ENCODE results near the gene TFPT.
A peak's percentile ranks its signal among the peaks of the same experiment; 100 is the strongest.

Gene TFPT

DNA sequence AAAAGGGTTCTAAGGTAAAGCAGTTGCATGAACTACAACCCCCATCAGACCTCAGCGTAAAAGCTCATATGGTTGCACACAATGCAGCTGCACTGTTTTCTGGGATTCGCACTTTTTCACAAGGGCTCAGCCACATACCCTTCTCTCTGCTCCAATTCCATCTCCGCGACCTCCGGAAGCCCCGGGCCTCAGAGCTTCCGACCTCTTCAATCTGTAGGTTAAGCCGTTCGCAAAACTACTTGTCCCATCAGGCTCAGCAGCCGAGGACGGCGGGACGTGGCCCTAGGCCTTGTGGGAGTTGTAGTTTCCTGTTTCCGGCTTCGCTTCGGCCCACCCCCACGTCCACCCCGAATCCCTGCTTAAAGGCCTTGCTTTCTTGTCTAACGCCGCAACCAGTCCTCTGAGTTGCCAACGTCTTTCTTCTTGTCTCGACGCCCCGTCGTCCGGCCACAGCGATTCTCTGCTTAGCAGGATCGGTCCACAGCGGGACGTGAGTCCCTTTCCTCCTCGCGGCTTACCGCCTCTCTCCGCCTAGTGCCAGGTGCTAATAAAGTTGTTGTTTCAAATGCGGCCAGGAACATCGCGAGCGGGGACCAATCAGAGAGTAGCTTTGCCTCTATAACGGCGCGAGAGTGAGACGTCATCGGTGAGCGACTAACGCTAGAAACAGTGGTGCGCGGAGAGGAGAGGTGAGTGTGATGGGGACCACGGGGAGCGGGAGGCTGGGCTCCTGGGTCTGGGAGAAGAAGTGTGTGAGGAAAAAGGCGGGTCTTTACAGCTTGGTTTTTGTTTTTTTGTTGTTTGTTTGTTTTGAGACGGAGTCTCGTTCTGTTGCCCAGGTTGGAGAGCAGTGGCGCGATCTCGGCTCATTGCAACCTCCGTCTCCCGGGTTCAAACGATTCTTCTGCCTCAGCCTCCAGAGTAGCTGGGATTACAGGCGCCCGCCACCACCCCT is at the start of gene TFPT, which contains the start of gene PRPF31:
Gene TFPT (minus strand): TSS at position 549 of the 955 bp plus-strand sequence. CDS start 388 bp downstream, at position 161.
Gene PRPF31 (plus strand): TSS at position 646 of the 955 bp plus-strand sequence. CDS start 2,525 bp downstream, outside the sequence.
- peak; percentile 99 for FAIRE-seq
- peak; percentile 93 for DNase-seq (ENCODE audit: extremely low spot score, insufficient read length, low read depth)

GRCh38 chr19:54165222-54165621 is 49.8 kb upstream of the TFPT start:
- DNase-seq (ENCODE audit: extremely low spot score, insufficient read length, low read depth): no peak
- FAIRE-seq: no peak

GRCh38 chr19:54164369-54165068 is 49.1 kb upstream of the TFPT start:
- FAIRE-seq: no peak
- no peak for DNase-seq (ENCODE audit: extremely low spot score, insufficient read length, low read depth)

DNA sequence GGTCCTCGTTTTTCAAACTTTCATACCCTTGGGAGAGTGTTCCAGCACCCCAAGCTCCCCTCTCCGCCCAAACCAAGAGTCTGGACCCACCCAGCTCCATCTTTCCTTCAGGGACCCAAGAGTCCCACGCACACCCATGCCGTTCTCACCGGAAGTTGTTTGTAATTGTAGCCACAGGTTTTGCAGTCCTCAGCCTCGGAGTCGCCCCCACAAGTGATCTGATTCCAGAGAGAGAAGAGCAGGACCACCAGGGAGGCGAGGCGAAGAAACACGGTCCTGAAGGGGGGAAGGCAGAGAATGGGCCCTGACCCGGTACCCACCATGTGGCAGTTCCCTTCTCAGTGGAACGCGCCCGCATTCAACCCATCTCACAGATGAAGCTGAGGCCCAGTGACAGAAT is 47.4 kb upstream of the TFPT start:
- DNase-seq (ENCODE audit: extremely low spot score, insufficient read length, low read depth) (no peak), FAIRE-seq (no peak)

- FAIRE-seq (no peak), DNase-seq (ENCODE audit: extremely low spot score, insufficient read length, low read depth) (no peak)
These were observed 46.9 kb upstream of the TFPT start for GRCh38 chr19:54162241-54162805.

DNA sequence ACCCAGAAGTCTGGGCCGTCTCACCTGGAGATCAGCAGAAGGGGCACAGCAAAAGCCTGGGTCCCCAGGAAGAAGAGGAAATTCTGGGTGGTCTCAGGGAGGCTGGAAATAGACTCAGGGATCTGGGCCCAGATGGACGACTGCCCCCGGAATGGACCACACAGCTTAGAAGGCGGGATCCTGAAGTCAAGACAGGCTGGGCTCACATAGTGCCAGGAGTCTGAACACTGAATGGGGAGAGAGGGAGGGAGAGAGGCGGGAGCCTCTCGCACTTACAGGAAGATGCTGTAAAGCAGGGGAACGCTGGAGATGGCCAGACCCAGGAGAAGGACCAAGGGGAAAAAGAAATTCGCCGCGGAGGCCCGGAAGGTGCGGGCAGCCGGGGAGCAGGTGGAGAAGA is 45.4 kb upstream of the TFPT start:
- no peak for DNase-seq (ENCODE audit: extremely low spot score, insufficient read length, low read depth)
- FAIRE-seq: no peak

DNA sequence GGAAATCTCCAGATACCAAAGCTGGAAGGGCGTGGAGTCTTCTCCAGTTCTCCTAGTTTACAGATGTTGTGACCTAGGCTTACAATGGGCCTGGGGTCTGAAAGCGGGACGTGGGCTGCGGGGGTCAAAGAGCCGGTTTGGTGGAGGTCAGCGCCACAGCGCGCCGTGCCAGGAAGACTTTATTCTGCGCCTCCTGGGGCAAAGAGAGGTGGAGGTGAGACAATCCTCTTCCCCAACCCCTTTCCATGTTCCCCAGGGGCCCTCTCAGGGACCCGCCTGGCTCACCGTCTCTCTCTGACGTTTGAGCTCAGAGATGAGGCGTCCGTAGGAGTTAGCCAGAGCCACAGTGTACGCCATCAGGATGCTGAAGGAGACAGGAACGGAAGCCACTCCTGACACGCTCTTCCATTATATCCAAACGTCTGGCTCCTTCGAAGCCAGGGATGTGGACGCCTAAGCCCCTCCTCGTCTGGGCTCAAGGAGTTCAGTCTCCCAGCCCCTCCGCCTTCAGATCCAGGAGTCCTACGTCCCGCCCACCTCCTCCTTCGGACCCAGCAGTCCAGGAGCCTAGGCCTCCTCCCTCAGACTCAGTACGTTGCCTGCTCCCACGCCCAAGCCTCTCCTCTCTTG is 44.8 kb upstream of the TFPT start:
- DNase-seq (ENCODE audit: extremely low spot score, insufficient read length, low read depth): no peak
- no peak for FAIRE-seq

DNA sequence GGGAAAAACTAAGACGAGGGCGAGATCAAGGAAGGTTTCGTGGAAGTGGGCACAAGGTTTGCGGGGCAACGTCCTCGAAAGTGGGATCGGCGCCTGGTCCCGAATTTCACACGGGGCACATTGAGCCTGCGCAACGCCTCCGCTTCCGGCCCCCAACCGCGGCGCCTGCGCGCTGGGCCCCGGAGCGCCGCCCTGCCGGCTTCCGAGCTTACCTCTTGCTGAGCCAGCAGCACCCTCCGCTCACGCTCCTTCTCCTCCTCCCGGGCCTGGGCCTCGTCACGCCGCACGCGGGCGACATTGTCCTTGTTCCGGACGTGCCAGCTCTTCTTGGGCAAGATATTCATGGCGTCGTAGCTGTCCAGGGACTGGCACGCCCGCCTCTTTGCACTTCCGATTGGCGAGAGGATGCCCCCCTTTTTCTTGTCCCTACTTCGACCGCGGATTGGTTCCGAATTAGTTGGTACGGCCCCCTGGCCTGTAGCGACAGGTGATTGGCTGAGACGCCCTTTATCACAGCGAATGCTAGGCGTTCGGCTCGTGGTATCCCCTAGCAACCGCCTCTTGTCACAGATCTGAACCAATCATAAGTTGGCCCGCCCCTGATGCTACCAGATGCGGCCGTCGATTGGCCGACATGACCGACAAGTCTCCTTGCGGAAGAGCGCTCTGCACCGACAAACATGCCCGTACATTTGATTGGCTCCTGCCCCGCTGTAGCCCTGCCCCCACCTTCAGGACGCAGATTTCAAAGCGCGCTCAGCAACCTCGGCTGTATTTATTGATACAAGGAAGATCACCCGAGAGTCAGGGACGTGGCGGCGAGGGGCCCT is 44.1 kb upstream of the TFPT start, which contains the start of gene LENG1:
Gene LENG1 (minus strand): TSS at position 370 of the 830 bp plus-strand sequence. CDS start 26 bp downstream, at position 344.
- FAIRE-seq (peak; percentile 100), DNase-seq (ENCODE audit: extremely low spot score, insufficient read length, low read depth) (peak; percentile 88)

GRCh38 chr19:54158812-54159351 is 43.4 kb upstream of the TFPT start:
- DNase-seq (ENCODE audit: extremely low spot score, insufficient read length, low read depth): no peak
- peak; percentile 61 for FAIRE-seq

GRCh38 chr19:54156953-54157352 is 41.5 kb upstream of the TFPT start:
- FAIRE-seq: no peak
- DNase-seq (ENCODE audit: extremely low spot score, insufficient read length, low read depth): no peak

DNA sequence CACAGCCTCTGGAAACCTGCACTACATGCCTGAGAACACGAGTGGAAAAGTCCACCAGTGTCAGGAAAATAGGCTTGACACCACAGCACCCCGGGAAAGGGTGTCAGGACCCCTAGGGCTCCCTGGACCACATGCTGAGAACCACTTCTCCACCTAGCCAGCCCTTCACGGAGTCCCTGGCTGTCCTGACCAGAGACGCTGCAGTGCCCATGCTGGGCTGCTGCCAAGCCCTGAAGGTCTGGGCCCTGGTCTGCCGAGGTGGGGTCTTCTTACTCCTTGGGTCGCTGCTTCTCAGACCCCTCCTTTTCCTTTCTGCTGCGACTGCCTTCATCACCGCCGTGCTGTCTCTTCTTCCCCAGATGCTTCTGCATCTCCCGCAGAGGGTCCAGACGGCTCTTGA is 41.0 kb upstream of the TFPT start:
- FAIRE-seq (no peak), DNase-seq (ENCODE audit: extremely low spot score, insufficient read length, low read depth) (no peak)

- FAIRE-seq: no peak
- DNase-seq (ENCODE audit: extremely low spot score, insufficient read length, low read depth): no peak
These were observed 40.2 kb upstream of the TFPT start for GRCh38 chr19:54155694-54156093.

GRCh38 chr19:54154603-54155345 is 39.3 kb upstream of the TFPT start:
- FAIRE-seq: no peak

GRCh38 chr19:54153731-54154326 is 38.4 kb upstream of the TFPT start:
- FAIRE-seq: no peak
- no peak for DNase-seq (ENCODE audit: extremely low spot score, insufficient read length, low read depth)

More at GRCh38 chr19:54154603-54155345, 39.3 kb upstream of the TFPT start:
- no peak for DNase-seq (ENCODE audit: extremely low spot score, insufficient read length, low read depth)

GRCh38 chr19:54152878-54153524 is 37.5 kb upstream of the TFPT start:
- no peak for FAIRE-seq
- no peak for DNase-seq (ENCODE audit: extremely low spot score, insufficient read length, low read depth)

- FAIRE-seq (no peak), DNase-seq (ENCODE audit: extremely low spot score, insufficient read length, low read depth) (no peak)
These were observed 36.8 kb upstream of the TFPT start for GRCh38 chr19:54152267-54152666.

DNA sequence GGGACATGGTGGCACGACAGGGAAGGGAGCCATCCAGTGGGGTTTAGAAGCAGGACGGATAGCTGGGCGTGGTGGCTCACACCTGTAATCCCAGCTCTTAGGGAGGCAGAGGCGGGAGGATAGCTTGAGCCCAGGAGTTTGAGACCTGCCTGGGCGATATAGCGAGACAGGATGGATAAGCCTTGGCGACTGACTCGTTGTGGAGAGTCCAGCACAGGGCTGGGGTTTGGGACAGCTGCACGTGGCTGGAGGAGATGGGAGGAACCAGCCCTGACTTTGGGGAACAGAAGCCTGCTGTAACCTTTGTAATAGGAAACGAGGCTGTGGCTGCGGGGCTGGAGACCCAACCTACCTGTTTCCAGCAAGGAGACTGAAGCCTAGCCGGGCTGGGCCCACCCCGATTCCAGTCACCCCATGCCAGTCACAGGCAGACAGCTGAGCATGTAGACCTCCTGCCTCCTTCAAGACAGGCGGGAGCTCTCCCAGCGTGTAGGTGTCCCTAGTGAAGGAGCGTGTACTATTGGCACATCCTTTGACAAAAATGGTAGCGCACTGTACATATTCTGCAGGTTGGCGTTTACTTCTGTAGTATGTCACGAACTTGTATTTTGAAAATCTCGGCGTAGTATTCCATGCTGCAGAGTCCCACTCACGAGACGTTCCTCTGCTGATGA is 36.0 kb upstream of the TFPT start:
- DNase-seq (ENCODE audit: extremely low spot score, insufficient read length, low read depth) (no peak), FAIRE-seq (no peak)

Data from GM18507 (cell line).